ENCODE measurements around the gene TRAF2. TPM values are rescaled to one million over a fixed set of nuclear protein-coding genes. Genes with fewer than 3 reads are reported as not detected.

TRAF2 gene
- total RNA-seq, 2 experiments from 2014 or later: 40.0 to 41.4 TPM

Small RNA genes lying within 50 kb of the gene (microRNA-seq; reads per million reads assigned to microRNA genes)
- gene MIR4479 (ENCODE audit: borderline microRNAs expressed, borderline number of aligned reads, borderline replicate concordance): 6.7 reads per million, percentile 25 among the genes with 10 or more reads in this experiment

Other genes with a start within 250 kb of the TRAF2 start
- under 1 TPM; 0.90 to 0.93 TPM for gene EGFL7, start 223.6 kb upstream of the TRAF2 start, total RNA-seq
- gene AGPAT2, start 199.1 kb upstream of the TRAF2 start, total RNA-seq: 10 to 100 TPM; 16.3 to 16.8 TPM
- not detected for gene DIPK1B, start 173.9 kb upstream of the TRAF2 start, total RNA-seq
- gene LCN10, start 143.6 kb upstream of the TRAF2 start, total RNA-seq: 1 to 10 TPM; 1.2 to 1.5 TPM
- not detected for gene LCN6, start 138.0 kb upstream of the TRAF2 start, total RNA-seq
- gene LCN8, start 128.3 kb upstream of the TRAF2 start, total RNA-seq: not detected
- not detected for gene LCN15, start 122.0 kb upstream of the TRAF2 start, total RNA-seq
- gene TMEM141, start 95.2 kb upstream of the TRAF2 start, total RNA-seq: 10 to 100 TPM; 42.3 to 45.2 TPM
- under 1 TPM; 0.21 to 0.36 TPM for gene CCDC183, start 90.2 kb upstream of the TRAF2 start, total RNA-seq
- gene RABL6, start 78.6 kb upstream of the TRAF2 start, total RNA-seq: 10 to 100 TPM; 83.4 to 85.3 TPM
- 1 to 10 TPM; 3.8 to 4.2 TPM for gene AJM1, start 44.0 kb upstream of the TRAF2 start, total RNA-seq
- gene PHPT1, start 37.1 kb upstream of the TRAF2 start, total RNA-seq: 10 to 100 TPM; 92.2 to 95.5 TPM
- 10 to 100 TPM; 13.0 to 14.3 TPM for gene MAMDC4, start 34.2 kb upstream of the TRAF2 start, total RNA-seq
- 100 to 1,000 TPM; 302 to 311 TPM for gene EDF1, start 20.2 kb upstream of the TRAF2 start, total RNA-seq
- gene FBXW5, start 58.2 kb downstream of the TRAF2 start, total RNA-seq: 10 to 100 TPM; 66.8 to 69.4 TPM
- gene C8G, start 58.7 kb downstream of the TRAF2 start, total RNA-seq: under 1 TPM; 0.90 to 0.94 TPM
- 1 to 10 TPM; 1.6 to 2.1 TPM for gene LCN12, start 65.8 kb downstream of the TRAF2 start, total RNA-seq
- gene PTGDS, start 91.0 kb downstream of the TRAF2 start, total RNA-seq: not detected
- not detected for gene LCNL1, start 96.5 kb downstream of the TRAF2 start, total RNA-seq
- 10 to 100 TPM; 71.0 to 71.2 TPM for gene PAXX, start 105.9 kb downstream of the TRAF2 start, total RNA-seq
- under 1 TPM; 0.43 to 0.61 TPM for gene CLIC3, start 110.1 kb downstream of the TRAF2 start, total RNA-seq
- gene ABCA2, start 141.7 kb downstream of the TRAF2 start, total RNA-seq: 10 to 100 TPM; 22.1 to 22.9 TPM
- 1 to 10 TPM in 1 of 2 experiments, under 1 TPM in 1; 0.85 to 1.3 TPM for gene FUT7, start 145.6 kb downstream of the TRAF2 start, total RNA-seq
- gene NPDC1, start 159.7 kb downstream of the TRAF2 start, total RNA-seq: 10 to 100 TPM; 36.0 to 42.6 TPM
- not detected for gene ENTPD2, start 167.5 kb downstream of the TRAF2 start, total RNA-seq
- 1 to 10 TPM; 6.4 to 6.6 TPM for gene SAPCD2, start 184.0 kb downstream of the TRAF2 start, total RNA-seq
- gene UAP1L1, start 191.0 kb downstream of the TRAF2 start, total RNA-seq: 1 to 10 TPM; 6.7 to 7.7 TPM
- 10 to 100 TPM; 32.9 to 33.1 TPM for gene MAN1B1, start 200.5 kb downstream of the TRAF2 start, total RNA-seq
- gene DPP7, start 228.2 kb downstream of the TRAF2 start, total RNA-seq: 100 to 1,000 TPM; 195 to 208 TPM

Measured in activated CD4-positive, alpha-beta memory T cell treated with anti-CD3 and anti-CD28 coated beads for 36 hours (primary cell).